ENCODE results near the gene NCEH1. TPM values are rescaled to one million over a fixed set of nuclear protein-coding genes. Genes with fewer than 3 reads are reported as not detected.

Gene NCEH1
- total and polyA plus RNA-seq, 10 donors, result 3.8 to 30.7 (median 16.9) TPM

DNA sequence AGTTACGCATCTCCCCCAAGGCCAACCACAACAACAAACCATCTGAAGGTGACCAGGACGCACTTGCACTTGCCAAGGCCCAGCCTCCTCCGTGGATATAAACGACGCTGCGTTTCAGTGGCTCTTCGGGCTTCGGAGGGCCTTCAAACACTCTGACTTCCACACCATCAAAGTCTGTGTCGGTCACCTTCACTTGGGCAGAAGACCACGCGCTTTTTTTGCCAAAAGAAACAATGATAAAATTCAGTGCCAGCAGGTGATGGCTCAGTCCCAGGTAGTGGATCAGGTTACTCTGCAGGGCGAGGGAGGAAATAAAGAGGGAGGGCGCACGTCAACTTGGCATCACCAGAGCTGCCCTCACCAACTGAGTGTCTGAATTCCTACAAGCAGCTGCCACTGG lies 63.0 kb downstream of the NCEH1 start:
- H3K4me1 ChIP-seq, result peaks cover 0 to 13% (median 0%) of the 10 kb centered on the region in 6 donors
- no peak overlapping the region for H3K4me3 ChIP-seq
- 88 to 96% (median 95%) methylated on average over 14 of the region's 14 CpGs for WGBS, 5 donors
- no peak for DNase-seq
- intact Hi-C loops (cut with DNase I; ENCODE audit: low total_unique reads), result no loop called here
- H3K9me3 ChIP-seq, result no peaks in the 10 kb centered on the region
- TF ChIP-seq, protein P1, sequence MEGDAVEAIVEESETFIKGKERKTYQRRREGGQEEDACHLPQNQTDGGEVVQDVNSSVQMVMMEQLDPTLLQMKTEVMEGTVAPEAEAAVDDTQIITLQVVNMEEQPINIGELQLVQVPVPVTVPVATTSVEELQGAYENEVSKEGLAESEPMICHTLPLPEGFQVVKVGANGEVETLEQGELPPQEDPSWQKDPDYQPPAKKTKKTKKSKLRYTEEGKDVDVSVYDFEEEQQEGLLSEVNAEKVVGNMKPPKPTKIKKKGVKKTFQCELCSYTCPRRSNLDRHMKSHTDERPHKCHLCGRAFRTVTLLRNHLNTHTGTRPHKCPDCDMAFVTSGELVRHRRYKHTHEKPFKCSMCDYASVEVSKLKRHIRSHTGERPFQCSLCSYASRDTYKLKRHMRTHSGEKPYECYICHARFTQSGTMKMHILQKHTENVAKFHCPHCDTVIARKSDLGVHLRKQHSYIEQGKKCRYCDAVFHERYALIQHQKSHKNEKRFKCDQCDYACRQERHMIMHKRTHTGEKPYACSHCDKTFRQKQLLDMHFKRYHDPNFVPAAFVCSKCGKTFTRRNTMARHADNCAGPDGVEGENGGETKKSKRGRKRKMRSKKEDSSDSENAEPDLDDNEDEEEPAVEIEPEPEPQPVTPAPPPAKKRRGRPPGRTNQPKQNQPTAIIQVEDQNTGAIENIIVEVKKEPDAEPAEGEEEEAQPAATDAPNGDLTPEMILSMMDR (IDR thresholded peaks at IDR 0.05 in 8 of 11, conservative IDR thresholded peaks at IDR 0.05 in 3 of 11), result no peak
- TF ChIP-seq POLR2A (IDR thresholded peaks at IDR 0.05), result no peak
- no peak for TF ChIP-seq POLR2AphosphoS5 (IDR thresholded peaks at IDR 0.05)
- H3K36me3 ChIP-seq, result peaks cover 0 to 36% (median 0%) of the 10 kb centered on the region in 6 donors
- peak overlapping the region in 1 of 8 donors; percentile 1 for H3K27ac ChIP-seq
- H3K27me3 ChIP-seq (replicated peaks in 1 of 7), result no peaks in the 10 kb centered on the region

DNA sequence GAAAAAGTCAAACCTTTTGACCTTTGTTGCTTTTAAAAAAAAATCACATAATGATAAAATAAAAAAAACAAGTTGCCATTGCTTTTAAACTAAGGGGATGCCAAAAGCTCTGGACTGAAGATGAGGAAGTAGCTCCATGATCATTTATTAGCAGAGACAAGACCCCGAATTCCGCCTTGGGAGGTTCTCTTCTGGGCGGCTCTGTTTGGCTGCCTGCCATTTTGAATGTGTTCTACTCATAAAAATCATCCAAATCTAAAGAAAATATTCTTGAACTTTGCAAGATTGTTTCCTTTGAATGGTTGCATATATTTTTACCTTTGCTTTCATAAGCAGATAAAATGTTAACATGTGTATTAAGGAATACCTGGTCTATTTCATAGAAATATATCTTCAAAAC lies 63.8 kb downstream of the NCEH1 start:
- Histone ChIP-seq H3K27me3 (replicated peaks in 1 of 7) (no peaks in the 10 kb centered on the region), H3K36me3 (peaks cover 0 to 37% (median 0%) of the 10 kb centered on the region in 6 donors), H3K27ac (no peak overlapping the region), H3K4me1 (peaks cover 0 to 13% (median 0%) of the 10 kb centered on the region in 6 donors), H3K9me3 (no peaks in the 10 kb centered on the region), H3K4me3 (no peak overlapping the region)
- TF ChIP-seq POLR2AphosphoS5 (IDR thresholded peaks at IDR 0.05) (no peak), POLR2A (IDR thresholded peaks at IDR 0.05) (no peak)
- TF ChIP-seq, protein P1 (IDR thresholded peaks at IDR 0.05 in 8 of 11, conservative IDR thresholded peaks at IDR 0.05 in 3 of 11), result no peak
- 74 to 96% (median 90%) methylated on average over 3 of the region's 3 CpGs for WGBS, 5 donors
- DNase-seq, result no peak
- intact Hi-C loops (cut with DNase I; ENCODE audit: low total_unique reads), result no loop called here

- no peaks in the 10 kb centered on the region for H3K9me3 ChIP-seq
- peaks cover 0 to 42% (median 0%) of the 10 kb centered on the region in 6 donors for H3K36me3 ChIP-seq
- TF ChIP-seq, protein P1 (IDR thresholded peaks at IDR 0.05 in 8 of 11, conservative IDR thresholded peaks at IDR 0.05 in 3 of 11), result no peak
- TF ChIP-seq POLR2AphosphoS5 (IDR thresholded peaks at IDR 0.05), result no peak
- TF ChIP-seq POLR2A (IDR thresholded peaks at IDR 0.05), result no peak
- H3K4me3 ChIP-seq, result no peak overlapping the region
- peaks cover 0 to 13% (median 0%) of the 10 kb centered on the region in 6 donors for H3K4me1 ChIP-seq
- WGBS, 5 donors, result 80 to 90% (median 84%) methylated on average over 5 of the region's 5 CpGs
- intact Hi-C loops (cut with DNase I; ENCODE audit: low total_unique reads), result no loop called here
- H3K27me3 ChIP-seq (replicated peaks in 1 of 7), result no peaks in the 10 kb centered on the region
- no peak for DNase-seq
- H3K27ac ChIP-seq, result no peak overlapping the region
These were observed 64.3 kb downstream of the NCEH1 start for GRCh38 chr3:172646439-172647015.

DNA sequence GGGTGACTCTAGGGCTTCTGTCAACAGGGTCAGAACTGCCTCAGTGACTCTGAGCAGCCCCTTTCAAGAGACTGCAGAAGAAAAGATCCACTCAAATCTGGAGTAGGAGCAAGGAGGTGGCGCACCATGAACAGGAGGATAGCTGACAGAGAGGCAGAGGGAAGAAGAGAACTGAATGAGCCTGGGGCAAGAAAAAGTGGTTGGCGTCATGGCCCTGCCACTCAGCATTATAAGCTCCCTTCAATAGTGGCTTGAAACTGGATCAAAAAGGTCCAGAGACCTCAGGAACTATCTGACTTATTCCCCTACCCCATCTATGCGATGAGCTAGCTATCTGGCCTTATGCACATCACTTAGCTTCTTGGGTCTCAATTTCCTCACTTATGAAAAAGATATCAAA lies 66.6 kb downstream of the NCEH1 start:
- WGBS, 5 donors, result 93 to 100% (median 97%) methylated on average over 3 of the region's 3 CpGs
- intact Hi-C loops (cut with DNase I; ENCODE audit: low total_unique reads), result no loop called here

More for the DNA sequence above, 66.6 kb downstream of the NCEH1 start:
- H3K36me3 ChIP-seq, result peaks cover 0 to 58% (median 0%) of the 10 kb centered on the region in 6 donors
- no peaks in the 10 kb centered on the region for H3K27me3 ChIP-seq (replicated peaks in 1 of 7)
- H3K27ac ChIP-seq, result no peak overlapping the region
- H3K4me3 ChIP-seq, result no peak overlapping the region
- H3K4me1 ChIP-seq, result peaks cover 0 to 10% (median 0%) of the 10 kb centered on the region in 6 donors
- TF ChIP-seq POLR2AphosphoS5 (IDR thresholded peaks at IDR 0.05), result no peak
- no peak for TF ChIP-seq POLR2A (IDR thresholded peaks at IDR 0.05)
- TF ChIP-seq, protein P1 (IDR thresholded peaks at IDR 0.05 in 8 of 11, conservative IDR thresholded peaks at IDR 0.05 in 3 of 11), result no peak
- no peak for DNase-seq
- H3K9me3 ChIP-seq, result no peaks in the 10 kb centered on the region

Data from spleen (tissue), 11 donors.